HG03442 (cell line): ENCODE data around the gene MVD.
"Not testable (repeated sequence)": the region's sequence is repeated elsewhere in the genome, so short reads cannot be mapped to it uniquely, and the experiment has no call there.

ENCODE experiments used
- ATAC-seq: cut with Tn5 transposase; IDR thresholded peaks from one replicate; pipeline ENCODE4 v1.9.1; 2021; ENCODE audit warnings: mild to moderate bottlenecking, moderate library complexity; ENCODE audit not compliant: unreplicated experiment

The MVD gene

GRCh38 chr16:88613911-88614817 lies 48.7 kb downstream of the MVD start:
- ATAC-seq: no peak

DNA sequence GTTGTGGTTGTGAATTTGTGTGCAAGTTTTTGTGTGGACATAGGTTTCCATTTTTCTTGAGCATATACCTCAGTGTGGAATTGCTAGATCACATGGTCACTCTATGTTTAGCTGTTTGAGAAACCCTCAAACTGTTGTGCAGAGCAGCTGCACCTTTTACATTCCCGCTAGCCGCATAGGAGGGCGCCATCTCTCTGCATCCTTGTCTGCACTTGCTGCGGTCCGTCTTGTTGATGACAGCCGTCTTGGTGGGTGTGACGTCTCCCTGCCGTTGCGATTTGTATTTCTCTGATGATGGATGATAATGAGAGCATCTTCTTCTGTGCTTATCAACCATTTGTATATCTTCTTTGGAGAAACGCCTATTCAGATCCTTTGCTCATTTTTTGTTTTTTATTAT lies 49.6 kb downstream of the MVD start:
- ATAC-seq: no peak

- ATAC-seq: no peak
Observed at GRCh38 chr16:88610909-88611812, 51.7 kb downstream of the MVD start.

DNA sequence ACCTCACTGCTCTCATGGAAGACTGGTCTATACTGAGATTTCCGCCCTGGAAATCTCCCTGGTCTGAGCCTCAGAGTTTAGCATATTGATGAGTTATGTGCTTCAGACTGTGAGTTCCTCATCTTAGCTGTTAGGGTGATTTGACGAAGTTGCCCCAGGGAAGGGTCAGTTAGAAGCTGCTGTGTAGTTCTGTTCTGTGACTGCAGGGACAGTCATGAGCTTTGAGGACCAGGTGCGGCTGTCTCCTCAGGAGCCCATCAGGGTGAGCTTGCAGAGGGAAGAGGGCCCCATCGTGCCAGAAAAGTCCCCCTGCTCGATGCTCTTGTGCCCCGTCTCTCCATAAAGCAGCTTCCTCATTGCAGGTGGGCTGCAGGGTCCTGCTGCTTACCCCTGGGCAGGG lies 52.8 kb downstream of the MVD start:
- ATAC-seq: no peak

- not testable (repeated sequence) for ATAC-seq
Observed at GRCh38 chr16:88609426-88609825, 53.5 kb downstream of the MVD start.

GRCh38 chr16:88608076-88608475 lies 54.8 kb downstream of the MVD start:
- ATAC-seq: no peak

GRCh38 chr16:88606148-88606757 lies 56.6 kb downstream of the MVD start:
- no peak for ATAC-seq

GRCh38 chr16:88605186-88606147 lies 57.4 kb downstream of the MVD start:
- no peak for ATAC-seq

DNA sequence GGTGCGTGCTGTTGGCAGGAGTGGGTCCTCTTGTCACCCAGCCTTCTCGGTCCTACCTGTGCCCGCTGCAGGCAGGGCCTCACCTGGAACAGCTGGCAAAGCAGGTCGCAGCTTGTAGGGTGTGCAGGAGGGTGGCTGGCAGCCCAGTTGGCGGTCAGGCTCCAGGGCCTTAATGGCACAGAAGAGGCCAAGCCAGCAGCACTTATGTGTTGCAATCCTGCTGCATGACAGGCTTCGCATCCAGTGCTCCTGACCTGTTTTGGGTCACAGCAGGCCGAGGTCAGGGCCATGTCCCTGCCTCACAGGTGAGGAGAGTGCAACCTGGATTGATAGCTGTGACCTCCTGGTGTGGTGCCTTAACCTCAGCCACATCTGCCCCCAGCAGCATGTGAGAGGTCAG lies 60.8 kb downstream of the MVD start:
- no peak for ATAC-seq
